Astrocyte of the spinal cord (primary cell): Measurements from ENCODE around the gene HOXB2.
A peak's percentile ranks its signal among the peaks of the same experiment; 100 is the strongest.

ENCODE experiments used
- DNase-seq: peaks from one replicate; pipeline ENCODE4 v3.0.0; 2011; ENCODE audit warnings: low read depth, low spot score
- H3K4me3 ChIP-seq: 2 replicates; pipeline ENCODE4 v1.5.1; 2011; ENCODE audit warnings: low read depth, mild to moderate bottlenecking, low read length, moderate library complexity
- in situ Hi-C: cut with HindIII; loops from 2 replicates; pipeline ENCODE4 v1.10.0; 2017; ENCODE audit warnings: low sequenced_read_pairs
- TF ChIP-seq, protein P1 (sequence below): IDR thresholded peaks from 2 replicates; pipeline ENCODE4 v1.5.1; 2012; ENCODE audit warnings: low read depth, mild to moderate bottlenecking, low read length, inconsistent platforms

The HOXB2 gene

DNA sequence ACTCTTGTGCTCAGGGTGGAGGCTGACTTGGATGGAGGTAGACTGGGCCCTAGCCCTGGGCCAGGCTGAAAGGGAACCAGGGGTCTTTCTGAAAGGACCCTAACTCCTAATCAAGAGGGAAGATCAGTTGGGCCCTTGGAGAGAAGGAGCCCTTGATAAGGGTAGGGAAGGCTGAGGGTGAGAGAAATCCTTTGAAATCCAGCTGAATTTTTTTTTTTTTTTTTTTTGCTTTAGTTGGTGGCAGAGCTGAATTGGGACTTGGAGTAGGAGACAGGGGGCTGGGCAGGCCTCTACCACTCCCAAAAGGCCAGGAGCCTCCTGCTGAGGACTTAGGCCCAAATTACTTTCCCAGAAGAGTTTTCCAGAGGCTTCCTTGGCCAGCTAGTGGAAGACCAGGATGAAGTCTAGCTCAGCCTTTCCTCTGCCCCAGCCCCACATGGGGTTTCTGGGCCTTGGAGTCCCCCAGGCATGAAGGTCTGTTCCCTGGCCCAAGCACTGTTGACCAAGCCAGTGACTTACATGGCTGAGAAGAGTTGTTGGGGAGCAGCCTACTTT, 45.8 kb upstream of the HOXB2 start:
- H3K4me3 ChIP-seq = peak overlapping the region; percentile 77
- DNase-seq = no peak
- in situ Hi-C loops = no loop called here
- TF ChIP-seq, protein P1, sequence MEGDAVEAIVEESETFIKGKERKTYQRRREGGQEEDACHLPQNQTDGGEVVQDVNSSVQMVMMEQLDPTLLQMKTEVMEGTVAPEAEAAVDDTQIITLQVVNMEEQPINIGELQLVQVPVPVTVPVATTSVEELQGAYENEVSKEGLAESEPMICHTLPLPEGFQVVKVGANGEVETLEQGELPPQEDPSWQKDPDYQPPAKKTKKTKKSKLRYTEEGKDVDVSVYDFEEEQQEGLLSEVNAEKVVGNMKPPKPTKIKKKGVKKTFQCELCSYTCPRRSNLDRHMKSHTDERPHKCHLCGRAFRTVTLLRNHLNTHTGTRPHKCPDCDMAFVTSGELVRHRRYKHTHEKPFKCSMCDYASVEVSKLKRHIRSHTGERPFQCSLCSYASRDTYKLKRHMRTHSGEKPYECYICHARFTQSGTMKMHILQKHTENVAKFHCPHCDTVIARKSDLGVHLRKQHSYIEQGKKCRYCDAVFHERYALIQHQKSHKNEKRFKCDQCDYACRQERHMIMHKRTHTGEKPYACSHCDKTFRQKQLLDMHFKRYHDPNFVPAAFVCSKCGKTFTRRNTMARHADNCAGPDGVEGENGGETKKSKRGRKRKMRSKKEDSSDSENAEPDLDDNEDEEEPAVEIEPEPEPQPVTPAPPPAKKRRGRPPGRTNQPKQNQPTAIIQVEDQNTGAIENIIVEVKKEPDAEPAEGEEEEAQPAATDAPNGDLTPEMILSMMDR = no peak

DNA sequence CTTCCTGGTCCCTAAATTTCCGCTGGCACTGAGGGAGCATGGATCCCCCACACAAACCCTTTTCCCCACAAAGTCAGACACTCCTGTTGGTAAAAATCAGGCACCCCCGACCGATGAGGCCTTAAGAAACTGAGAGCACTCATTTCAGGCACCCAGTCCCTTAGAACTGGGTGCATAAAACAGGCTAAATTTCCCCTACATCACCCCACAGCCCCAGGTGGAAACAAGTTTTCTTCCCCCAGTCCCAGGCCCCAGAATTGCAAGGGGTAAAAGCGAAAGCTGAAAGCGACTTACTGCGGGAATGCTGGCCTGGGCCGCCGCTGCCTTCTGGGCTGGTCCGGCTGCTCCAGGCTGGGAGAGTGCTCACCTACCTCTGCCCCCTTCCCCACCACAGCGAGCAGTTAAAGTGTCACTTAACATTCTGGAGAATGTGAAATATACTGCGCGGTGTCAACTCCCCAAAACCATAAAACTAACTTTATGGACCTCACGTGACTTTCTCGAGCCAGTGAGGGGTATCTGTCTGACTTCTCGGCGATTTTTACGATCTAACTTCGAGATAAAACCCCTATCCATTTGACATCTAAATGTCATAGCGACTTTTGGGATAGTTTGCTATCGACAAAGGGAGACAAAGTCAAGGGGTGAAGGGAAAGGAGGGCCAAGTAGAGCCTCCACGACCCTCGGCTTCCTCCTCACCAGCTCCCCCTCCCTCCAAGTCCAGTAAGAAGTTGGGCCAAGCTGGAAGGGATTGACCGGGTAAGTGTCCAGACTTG, 45.1 kb upstream of the HOXB2 start, which contains the start of gene HOXB3:
TSS of gene HOXB3 (minus strand) at position 411 of the 776 bp plus-strand sequence. CDS start 37,767 bp downstream, outside the sequence.
- peak within 1 kb of the TSS; percentile 77 for H3K4me3 ChIP-seq
- in situ Hi-C loops = no loop called here
- TF ChIP-seq, protein P1 = no peak
- peak; percentile 89 for DNase-seq

- in situ Hi-C loops = no loop called here
- TF ChIP-seq, protein P1 = no peak
- H3K4me3 ChIP-seq = peak overlapping the region; percentile 77
- no peak for DNase-seq
Measured at GRCh38 chr17:48589060-48589830, 44.3 kb upstream of the HOXB2 start.

- TF ChIP-seq, protein P1 = no peak
- peak overlapping the region; percentile 77 for H3K4me3 ChIP-seq
- in situ Hi-C loops = no loop called here
- DNase-seq = no peak
Measured at GRCh38 chr17:48588528-48588927, 43.6 kb upstream of the HOXB2 start.

DNA sequence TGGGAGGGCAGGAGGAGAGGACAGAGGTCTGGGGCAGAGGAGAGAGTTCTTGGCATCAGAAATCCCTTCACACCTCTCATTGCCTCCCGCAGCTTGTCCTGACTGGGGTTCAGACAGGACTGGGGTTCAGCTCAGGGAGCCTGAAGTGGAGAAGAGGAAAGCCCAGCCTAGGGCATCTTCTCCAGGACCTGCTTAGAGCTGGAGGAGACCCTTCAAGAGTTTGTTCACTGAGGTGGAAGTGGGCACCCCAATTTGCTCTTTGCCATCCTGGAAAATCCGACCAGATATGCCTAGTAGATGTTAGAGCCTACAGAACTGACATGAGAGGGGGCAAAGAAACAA, 43.1 kb upstream of the HOXB2 start:
- in situ Hi-C loops = no loop called here
- peak overlapping the region; percentile 77 for H3K4me3 ChIP-seq

More for the DNA sequence above, 43.1 kb upstream of the HOXB2 start:
- TF ChIP-seq, protein P1 = no peak
- DNase-seq = no peak
